ENCODE measurements around the gene PDCL3.

Gene PDCL3

GRCh38 chr2:100612388-100613000 is 49.7 kb downstream of the PDCL3 start:
- Histone ChIP-seq H3K27me3 (ENCODE audit: insufficient read depth, low read length) (no peaks in the 10 kb centered on the region), H3K9ac (ENCODE audit: low read depth, low read length) (no peak overlapping the region), H3K27ac (ENCODE audit: low read depth, low read length) (no peak overlapping the region), H3K4me1 (ENCODE audit: insufficient read depth, low read length) (no peaks in the 10 kb centered on the region), H3K36me3 (ENCODE audit: insufficient read depth, low read length) (no peaks in the 10 kb centered on the region), H3K9me3 (ENCODE audit: insufficient read depth, low read depth, low read length) (no peaks in the 10 kb centered on the region), H3K4me3 (ENCODE audit: low read length) (no peak overlapping the region)
- WGBS, result 92% methylated on average over 9 of the region's 9 CpGs

- 77% methylated on average over 1 of the region's 1 CpG for WGBS
- H3K36me3 ChIP-seq (ENCODE audit: insufficient read depth, low read length), result no peaks in the 10 kb centered on the region
- H3K4me1 ChIP-seq (ENCODE audit: insufficient read depth, low read length), result no peaks in the 10 kb centered on the region
- H3K27ac ChIP-seq (ENCODE audit: low read depth, low read length), result no peak overlapping the region
- no peak overlapping the region for H3K9ac ChIP-seq (ENCODE audit: low read depth, low read length)
- no peaks in the 10 kb centered on the region for H3K9me3 ChIP-seq (ENCODE audit: insufficient read depth, low read depth, low read length)
- no peaks in the 10 kb centered on the region for H3K27me3 ChIP-seq (ENCODE audit: insufficient read depth, low read length)
- no peak overlapping the region for H3K4me3 ChIP-seq (ENCODE audit: low read length)
These were observed 50.9 kb downstream of the PDCL3 start for GRCh38 chr2:100613719-100614118.

- Histone ChIP-seq H3K27me3 (ENCODE audit: insufficient read depth, low read length) (no peaks in the 10 kb centered on the region), H3K4me3 (ENCODE audit: low read length) (no peak overlapping the region), H3K4me1 (ENCODE audit: insufficient read depth, low read length) (no peaks in the 10 kb centered on the region), H3K36me3 (ENCODE audit: insufficient read depth, low read length) (no peaks in the 10 kb centered on the region), H3K27ac (ENCODE audit: low read depth, low read length) (no peak overlapping the region), H3K9ac (ENCODE audit: low read depth, low read length) (no peak overlapping the region), H3K9me3 (ENCODE audit: insufficient read depth, low read depth, low read length) (no peaks in the 10 kb centered on the region)
- 88% methylated on average over 11 of the region's 11 CpGs for WGBS
These were observed 51.7 kb downstream of the PDCL3 start for GRCh38 chr2:100614455-100615000.

GRCh38 chr2:100615471-100615870 is 52.7 kb downstream of the PDCL3 start:
- Histone ChIP-seq H3K27me3 (ENCODE audit: insufficient read depth, low read length) (no peaks in the 10 kb centered on the region), H3K27ac (ENCODE audit: low read depth, low read length) (no peak overlapping the region), H3K9ac (ENCODE audit: low read depth, low read length) (no peak overlapping the region), H3K4me3 (ENCODE audit: low read length) (no peak overlapping the region), H3K4me1 (ENCODE audit: insufficient read depth, low read length) (no peaks in the 10 kb centered on the region), H3K36me3 (ENCODE audit: insufficient read depth, low read length) (no peaks in the 10 kb centered on the region), H3K9me3 (ENCODE audit: insufficient read depth, low read depth, low read length) (no peaks in the 10 kb centered on the region)
- 91% methylated on average over 6 of the region's 6 CpGs for WGBS

DNA sequence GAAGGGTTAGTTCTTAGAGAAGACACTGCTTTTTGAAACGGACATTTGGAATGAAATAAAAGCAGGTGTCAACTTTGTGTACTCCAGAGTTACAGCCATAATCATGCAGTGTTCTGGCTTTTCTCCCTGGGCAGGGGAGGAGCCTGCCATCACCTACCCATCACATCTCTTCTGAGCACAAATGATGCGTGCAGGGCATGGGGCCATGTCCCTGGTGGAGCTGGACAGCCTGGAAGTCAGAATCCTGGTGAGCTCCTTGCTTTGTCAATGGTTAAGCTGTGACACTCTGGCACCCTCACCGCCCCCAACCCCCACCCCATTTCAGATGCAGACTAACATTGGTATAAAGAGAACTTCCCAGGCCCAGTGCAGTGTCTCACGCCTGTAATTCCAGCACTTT is 53.1 kb downstream of the PDCL3 start:
- Histone ChIP-seq H3K36me3 (ENCODE audit: insufficient read depth, low read length) (no peaks in the 10 kb centered on the region), H3K9me3 (ENCODE audit: insufficient read depth, low read depth, low read length) (no peaks in the 10 kb centered on the region), H3K9ac (ENCODE audit: low read depth, low read length) (no peak overlapping the region), H3K4me3 (ENCODE audit: low read length) (no peak overlapping the region), H3K4me1 (ENCODE audit: insufficient read depth, low read length) (no peaks in the 10 kb centered on the region), H3K27me3 (ENCODE audit: insufficient read depth, low read length) (no peaks in the 10 kb centered on the region), H3K27ac (ENCODE audit: low read depth, low read length) (no peak overlapping the region)
- WGBS, result 78% methylated on average over 4 of the region's 4 CpGs

DNA sequence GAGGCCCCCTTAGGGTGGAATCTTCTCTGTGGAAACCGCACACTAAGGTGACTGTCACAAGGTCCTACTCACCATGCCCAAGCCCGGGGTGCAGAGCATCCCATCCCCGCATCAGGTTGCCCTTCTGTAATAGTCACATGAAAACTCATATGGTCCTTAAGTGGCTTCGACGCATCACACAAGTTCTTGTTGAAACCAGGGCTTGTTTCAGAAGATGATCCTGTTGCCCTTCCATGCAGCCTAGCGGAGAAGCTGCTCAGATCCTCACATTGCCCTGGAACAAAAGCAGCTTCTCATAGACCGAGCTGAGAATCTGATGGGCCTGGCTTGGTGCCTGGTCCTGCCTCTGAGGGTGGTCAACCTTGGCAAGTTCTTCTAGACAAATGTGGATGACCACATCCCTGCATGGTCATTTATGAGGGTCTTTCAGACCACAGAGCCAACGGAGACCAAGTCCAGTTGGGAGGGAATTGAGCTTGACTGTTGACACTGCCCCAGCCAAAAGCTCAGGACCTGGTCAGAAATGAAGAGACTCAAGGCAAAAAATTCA is 54.1 kb downstream of the PDCL3 start:
- Histone ChIP-seq H3K36me3 (ENCODE audit: insufficient read depth, low read length) (no peaks in the 10 kb centered on the region), H3K4me1 (ENCODE audit: insufficient read depth, low read length) (no peaks in the 10 kb centered on the region), H3K27ac (ENCODE audit: low read depth, low read length) (no peak overlapping the region), H3K9ac (ENCODE audit: low read depth, low read length) (no peak overlapping the region), H3K4me3 (ENCODE audit: low read length) (no peak overlapping the region), H3K9me3 (ENCODE audit: insufficient read depth, low read depth, low read length) (no peaks in the 10 kb centered on the region), H3K27me3 (ENCODE audit: insufficient read depth, low read length) (no peaks in the 10 kb centered on the region)
- WGBS, result 92% methylated on average over 8 of the region's 8 CpGs

- 88% methylated on average over 6 of the region's 6 CpGs for WGBS
- Histone ChIP-seq H3K9ac (ENCODE audit: low read depth, low read length) (no peak overlapping the region), H3K36me3 (ENCODE audit: insufficient read depth, low read length) (no peaks in the 10 kb centered on the region), H3K9me3 (ENCODE audit: insufficient read depth, low read depth, low read length) (no peaks in the 10 kb centered on the region), H3K4me3 (ENCODE audit: low read length) (no peak overlapping the region), H3K27me3 (ENCODE audit: insufficient read depth, low read length) (no peaks in the 10 kb centered on the region), H3K4me1 (ENCODE audit: insufficient read depth, low read length) (no peaks in the 10 kb centered on the region), H3K27ac (ENCODE audit: low read depth, low read length) (no peak overlapping the region)
These were observed 57.2 kb downstream of the PDCL3 start for GRCh38 chr2:100619951-100620350.

GRCh38 chr2:100620481-100620880 is 57.7 kb downstream of the PDCL3 start:
- Histone ChIP-seq H3K4me1 (ENCODE audit: insufficient read depth, low read length) (no peaks in the 10 kb centered on the region), H3K9me3 (ENCODE audit: insufficient read depth, low read depth, low read length) (no peaks in the 10 kb centered on the region), H3K27me3 (ENCODE audit: insufficient read depth, low read length) (no peaks in the 10 kb centered on the region), H3K4me3 (ENCODE audit: low read length) (no peak overlapping the region), H3K36me3 (ENCODE audit: insufficient read depth, low read length) (no peaks in the 10 kb centered on the region), H3K27ac (ENCODE audit: low read depth, low read length) (no peak overlapping the region), H3K9ac (ENCODE audit: low read depth, low read length) (no peak overlapping the region)
- WGBS, result 89% methylated on average over 3 of the region's 3 CpGs

GRCh38 chr2:100621371-100621951 is 58.7 kb downstream of the PDCL3 start:
- Histone ChIP-seq H3K36me3 (ENCODE audit: insufficient read depth, low read length) (no peaks in the 10 kb centered on the region), H3K4me1 (ENCODE audit: insufficient read depth, low read length) (no peaks in the 10 kb centered on the region), H3K9ac (ENCODE audit: low read depth, low read length) (no peak overlapping the region), H3K4me3 (ENCODE audit: low read length) (no peak overlapping the region), H3K27ac (ENCODE audit: low read depth, low read length) (no peak overlapping the region), H3K9me3 (ENCODE audit: insufficient read depth, low read depth, low read length) (no peaks in the 10 kb centered on the region), H3K27me3 (ENCODE audit: insufficient read depth, low read length) (no peaks in the 10 kb centered on the region)
- WGBS, result 94% methylated on average over 8 of the region's 8 CpGs

DNA sequence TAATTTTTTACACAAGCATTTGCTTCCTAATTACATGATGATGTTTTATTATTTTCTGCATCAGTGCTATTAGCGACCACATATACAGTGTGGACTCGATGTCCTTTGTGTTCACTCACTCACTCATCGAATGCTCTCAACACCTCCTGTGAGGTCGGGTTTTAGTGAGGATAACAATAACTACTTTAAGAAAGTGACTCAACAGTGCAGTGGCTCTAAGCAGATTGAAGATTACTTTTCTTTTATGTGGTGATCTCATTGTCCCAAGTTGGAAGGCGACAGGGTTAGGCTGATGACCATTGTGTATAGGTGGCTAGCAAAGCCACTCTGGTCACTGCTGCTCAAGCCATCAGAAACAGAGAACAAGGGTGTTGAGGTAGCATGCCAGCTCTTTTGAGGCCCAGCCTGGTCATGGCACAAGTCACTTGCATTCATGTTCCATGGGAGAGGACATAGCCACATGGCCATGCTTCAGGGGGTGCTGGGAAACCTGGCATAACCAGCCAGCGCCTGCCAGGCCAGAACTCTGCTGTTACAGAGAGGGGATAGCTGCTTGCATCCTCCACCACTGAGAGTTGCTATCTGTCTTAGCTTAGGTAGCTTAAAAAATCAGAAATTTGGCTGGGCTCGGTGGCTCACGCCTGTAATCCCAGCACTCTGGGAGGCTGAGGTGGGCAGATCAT is 60.4 kb downstream of the PDCL3 start:
- H3K9me3 ChIP-seq (ENCODE audit: insufficient read depth, low read depth, low read length), result no peaks in the 10 kb centered on the region
- H3K27me3 ChIP-seq (ENCODE audit: insufficient read depth, low read length), result no peaks in the 10 kb centered on the region
- H3K27ac ChIP-seq (ENCODE audit: low read depth, low read length), result no peak overlapping the region
- 78% methylated on average over 7 of the region's 8 CpGs for WGBS
- no peak overlapping the region for H3K4me3 ChIP-seq (ENCODE audit: low read length)
- H3K4me1 ChIP-seq (ENCODE audit: insufficient read depth, low read length), result no peaks in the 10 kb centered on the region
- H3K9ac ChIP-seq (ENCODE audit: low read depth, low read length), result no peak overlapping the region
- H3K36me3 ChIP-seq (ENCODE audit: insufficient read depth, low read length), result no peaks in the 10 kb centered on the region

- no peaks in the 10 kb centered on the region for H3K4me1 ChIP-seq (ENCODE audit: insufficient read depth, low read length)
- H3K4me3 ChIP-seq (ENCODE audit: low read length), result no peak overlapping the region
- no peaks in the 10 kb centered on the region for H3K9me3 ChIP-seq (ENCODE audit: insufficient read depth, low read depth, low read length)
- H3K36me3 ChIP-seq (ENCODE audit: insufficient read depth, low read length), result no peaks in the 10 kb centered on the region
- whole genome bisulfite sequencing, result 88% methylated on average over 2 of the region's 2 CpGs
- no peak overlapping the region for H3K9ac ChIP-seq (ENCODE audit: low read depth, low read length)
- H3K27me3 ChIP-seq (ENCODE audit: insufficient read depth, low read length), result no peaks in the 10 kb centered on the region
- H3K27ac ChIP-seq (ENCODE audit: low read depth, low read length), result no peak overlapping the region
These were observed 61.1 kb downstream of the PDCL3 start for GRCh38 chr2:100623930-100624329.

Measured in HUES64 (cell line).